GM12874 (cell line): Measurements from ENCODE around the gene STK32B.

Experiments used
- TF ChIP-seq, protein P1 (sequence below): IDR thresholded peaks from 2 replicates; pipeline ENCODE4 v1.5.1; 2011; ENCODE audit warnings: low read depth, mild to moderate bottlenecking, control low read depth, low read length, moderate library complexity; ENCODE audit not compliant: insufficient read depth

Gene STK32B

GRCh38 chr4:5143940-5144339, 92.7 kb downstream of the STK32B start:
- TF ChIP-seq, protein P1, sequence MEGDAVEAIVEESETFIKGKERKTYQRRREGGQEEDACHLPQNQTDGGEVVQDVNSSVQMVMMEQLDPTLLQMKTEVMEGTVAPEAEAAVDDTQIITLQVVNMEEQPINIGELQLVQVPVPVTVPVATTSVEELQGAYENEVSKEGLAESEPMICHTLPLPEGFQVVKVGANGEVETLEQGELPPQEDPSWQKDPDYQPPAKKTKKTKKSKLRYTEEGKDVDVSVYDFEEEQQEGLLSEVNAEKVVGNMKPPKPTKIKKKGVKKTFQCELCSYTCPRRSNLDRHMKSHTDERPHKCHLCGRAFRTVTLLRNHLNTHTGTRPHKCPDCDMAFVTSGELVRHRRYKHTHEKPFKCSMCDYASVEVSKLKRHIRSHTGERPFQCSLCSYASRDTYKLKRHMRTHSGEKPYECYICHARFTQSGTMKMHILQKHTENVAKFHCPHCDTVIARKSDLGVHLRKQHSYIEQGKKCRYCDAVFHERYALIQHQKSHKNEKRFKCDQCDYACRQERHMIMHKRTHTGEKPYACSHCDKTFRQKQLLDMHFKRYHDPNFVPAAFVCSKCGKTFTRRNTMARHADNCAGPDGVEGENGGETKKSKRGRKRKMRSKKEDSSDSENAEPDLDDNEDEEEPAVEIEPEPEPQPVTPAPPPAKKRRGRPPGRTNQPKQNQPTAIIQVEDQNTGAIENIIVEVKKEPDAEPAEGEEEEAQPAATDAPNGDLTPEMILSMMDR = no peak

GRCh38 chr4:5144384-5144783, 93.1 kb downstream of the STK32B start:
- TF ChIP-seq, protein P1 = no peak

DNA sequence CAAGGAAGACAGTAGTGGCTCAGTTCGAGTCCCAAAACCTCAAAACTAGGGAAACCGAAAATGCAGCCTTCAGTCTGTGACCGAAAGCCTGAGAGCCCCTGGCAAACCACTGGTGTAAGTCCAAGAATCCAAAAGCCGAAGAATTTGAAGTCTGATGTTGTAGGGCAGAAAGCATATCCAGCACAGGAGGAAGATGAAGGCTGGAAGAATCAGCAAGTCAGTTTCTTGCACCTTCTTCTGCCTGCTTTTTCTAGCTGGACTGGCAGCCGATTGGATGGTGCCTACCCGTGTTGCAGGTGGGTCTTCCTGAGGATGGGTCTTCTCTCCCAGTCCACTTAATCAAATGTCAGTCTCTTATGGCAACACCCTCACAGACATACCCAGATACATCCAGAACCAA, 95.0 kb downstream of the STK32B start:
- TF ChIP-seq, protein P1 = no peak

DNA sequence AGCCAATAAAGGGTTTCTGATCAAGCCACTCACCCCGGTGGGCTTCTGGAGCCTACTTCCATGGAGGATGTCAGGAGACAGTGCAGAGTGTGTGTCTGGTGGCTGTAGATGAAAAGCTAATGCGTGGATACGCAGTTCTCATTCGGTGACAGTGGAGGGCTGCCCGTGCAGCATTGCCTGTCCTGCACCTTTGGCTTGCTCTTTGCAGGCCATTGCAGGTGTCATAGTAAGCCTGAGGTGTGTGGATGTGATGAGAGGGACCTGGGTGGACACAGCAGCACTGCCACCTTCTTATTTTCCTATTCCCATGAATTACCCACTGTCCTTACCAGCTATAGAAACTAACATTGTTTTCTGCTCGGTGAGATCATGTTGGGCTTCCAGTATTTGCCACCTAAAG, 101.2 kb downstream of the STK32B start:
- TF ChIP-seq, protein P1 = no peak

DNA sequence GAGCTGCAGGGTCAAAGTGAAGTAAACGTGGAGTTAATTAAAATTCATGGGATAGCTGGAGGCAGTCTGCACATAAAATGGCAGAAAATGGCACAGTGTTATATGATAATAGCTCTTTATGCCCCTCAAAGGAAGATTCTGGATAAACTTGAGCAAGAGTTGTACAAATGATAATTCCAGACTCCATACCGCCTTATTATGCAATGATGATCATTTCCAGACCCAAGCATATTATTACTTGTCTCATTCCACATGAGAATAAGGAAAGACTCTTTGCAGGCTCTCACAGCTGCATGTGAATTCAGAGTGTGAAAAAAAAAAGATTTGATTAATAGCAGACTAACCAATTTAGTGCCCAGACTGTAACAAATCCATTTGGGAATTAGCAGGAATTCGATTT, 105.4 kb downstream of the STK32B start:
- TF ChIP-seq, protein P1 = no peak

DNA sequence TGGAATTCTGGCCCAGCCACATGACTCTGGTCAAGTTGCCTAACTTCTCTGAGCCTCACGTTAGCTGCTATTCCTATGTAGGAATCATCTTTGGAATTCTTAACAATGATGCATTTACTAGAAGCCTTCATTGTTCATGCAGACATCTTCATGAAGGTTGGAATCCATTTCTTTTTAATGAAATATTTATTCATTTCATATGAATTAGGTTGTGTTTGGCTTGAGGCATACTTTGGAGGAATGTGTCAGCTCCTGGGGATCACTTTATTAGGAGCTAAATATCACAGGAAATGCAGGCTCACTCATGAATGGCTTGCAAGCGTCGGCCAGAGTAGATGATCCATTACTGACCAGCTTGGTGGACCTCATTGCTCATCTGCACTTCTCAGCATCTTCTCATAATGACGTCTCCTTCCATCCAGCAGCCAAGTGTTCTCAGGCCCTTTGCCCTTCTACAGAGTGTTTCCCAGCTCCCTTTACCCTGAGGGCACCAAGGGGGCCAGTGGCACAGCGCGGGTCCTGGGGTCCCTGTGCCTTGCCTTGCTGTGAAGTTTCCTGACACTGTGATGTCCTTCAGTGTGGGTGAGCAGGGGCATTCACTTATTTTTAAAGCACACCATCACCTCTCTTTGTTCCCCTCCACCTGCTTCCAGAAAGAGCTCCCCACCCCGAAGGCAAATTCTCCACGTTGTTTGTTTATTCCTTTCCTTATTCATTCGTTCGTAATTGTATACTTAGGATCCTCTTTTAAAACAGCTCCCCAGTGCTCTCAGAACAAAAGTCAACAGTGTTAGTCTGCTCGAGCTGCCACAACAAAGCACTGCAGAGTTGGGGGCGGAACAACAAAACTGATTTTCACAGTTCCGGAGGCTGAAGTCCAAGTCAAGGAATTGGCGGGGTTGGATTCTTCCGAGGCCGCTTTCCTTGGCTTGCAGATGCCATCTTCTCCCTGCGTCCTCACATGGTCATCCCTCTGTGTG, 106.8 kb downstream of the STK32B start:
- TF ChIP-seq, protein P1 = no peak

DNA sequence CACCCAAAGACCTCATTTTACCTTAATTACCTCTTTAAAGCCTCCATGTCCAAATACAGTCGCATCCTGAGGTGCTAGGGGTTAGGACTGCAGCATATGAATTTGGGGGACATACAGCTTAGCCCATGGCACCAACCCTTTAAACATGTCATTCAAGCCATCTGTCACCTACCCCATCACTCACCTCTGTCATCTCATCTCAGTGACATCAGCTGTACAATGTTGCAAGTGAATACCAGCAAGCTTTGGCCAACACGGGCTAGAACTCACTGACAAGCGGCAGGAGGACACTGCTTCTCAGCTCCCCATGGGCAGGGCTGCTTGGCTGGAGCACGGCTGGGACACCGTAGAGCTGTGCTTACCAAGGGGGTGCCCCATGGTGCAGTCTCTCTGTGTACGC, 107.5 kb downstream of the STK32B start:
- TF ChIP-seq, protein P1 = no peak
